K562 (cell line): ENCODE results near the gene ALX3. TPM values are rescaled to one million over a fixed set of nuclear protein-coding genes. Genes with fewer than 3 reads are reported as not detected.
A peak's percentile ranks its signal among the peaks of the same experiment; 100 is the strongest.

Source experiments
- ARNT ChIP-seq, 2 experiments: fragments of 450-650 bp; IDR thresholded peaks; 2 replicates each; pipeline ENCODE4 v1.6.1; 2016; ENCODE audit warnings: mild to moderate bottlenecking in 1 of 2
- CEBPB ChIP-seq: fragments of 450-650 bp; IDR thresholded peaks from 2 replicates; pipeline ENCODE4 v1.6.1; 2016; ENCODE audit warnings: missing genetic modification characterization, missing compliant biosample characterization
- CXXC5 ChIP-seq: fragments of 250-450 bp; sonication (Bioruptor Pico); IDR thresholded peaks from 2 replicates; pipeline ENCODE4 v1.8.0; 2022; ENCODE audit warnings: inconsistent platforms, mild to moderate bottlenecking, moderate library complexity
- ETS2 ChIP-seq: IDR thresholded peaks from 2 replicates; pipeline ENCODE4 v1.6.1; 2016; ENCODE audit warnings: borderline replicate concordance, missing genetic modification characterization, mild to moderate bottlenecking, moderate library complexity, missing compliant biosample characterization; ENCODE audit not compliant: poor library complexity, severe bottlenecking
- FOXJ2 ChIP-seq: fragments of 200-800 bp; sonication (Bioruptor generic); IDR thresholded peaks from 2 replicates; pipeline ENCODE4 v1.6.1; 2016; ENCODE audit warnings: missing genetic modification characterization, missing compliant biosample characterization
- MCM3 ChIP-seq: fragments of 450-650 bp; IDR thresholded peaks from 2 replicates; pipeline ENCODE4 v1.6.1; 2016
- NRF1 ChIP-seq, 2 experiments: fragments of 450-650 bp; IDR thresholded peaks in 1 of 2; conservative IDR thresholded peaks in 1 of 2; 2 replicates each; pipeline ENCODE4 v1.6.1; 2014; ENCODE audit warnings: mild to moderate bottlenecking in 2 of 2
- PHB2 ChIP-seq: fragments of 450-650 bp; IDR thresholded peaks from 2 replicates; pipeline ENCODE4 v1.6.1; 2017; ENCODE audit warnings: low read depth
- POLR2A ChIP-seq: fragments of 450-650 bp; conservative IDR thresholded peaks from 2 replicates; pipeline ENCODE4 v1.6.1; 2016
- PTRF ChIP-seq: fragments of 450-650 bp; IDR thresholded peaks from 2 replicates; pipeline ENCODE4 v1.6.1; 2016; ENCODE audit warnings: mild to moderate bottlenecking, missing genetic modification characterization, missing compliant biosample characterization
- SPI1 ChIP-seq: IDR thresholded peaks from 2 replicates; pipeline ENCODE4 v1.6.1; 2011; ENCODE audit warnings: low read depth, low read length, control low read depth, borderline replicate concordance
- ZBTB40 ChIP-seq, 2 experiments: fragments of 450-650 bp in 1 of 2; sonication (generic) in 1 of 2; formaldehyde crosslinking in 1 of 2; IDR thresholded peaks; 2 replicates each; pipeline versions ENCODE4 v1.7.1 to v1.9.0; 2016 to 2022; ENCODE audit warnings: inconsistent platforms in 1 of 2, mild to moderate bottlenecking in 1 of 2, missing genetic modification reagents in 1 of 2
- ZNF212 ChIP-seq: fragments of 450-650 bp; formaldehyde crosslinking; IDR thresholded peaks from 2 replicates; pipeline ENCODE4 v1.4.0; 2020; ENCODE audit warnings: mild to moderate bottlenecking
- ZNF639 ChIP-seq, 2 experiments: fragments of 200-800 bp in 1 of 2; sonication (Bioruptor generic) in 1 of 2; sonication (generic) in 1 of 2; formaldehyde crosslinking in 1 of 2; IDR thresholded peaks in 1 of 2; conservative IDR thresholded peaks in 1 of 2; 2 replicates each; pipeline versions ENCODE4 v1.5.0 to v1.6.1; 2016 to 2020; ENCODE audit warnings: missing compliant biosample characterization in 1 of 2, missing genetic modification characterization in 1 of 2, missing genetic modification reagents in 1 of 2
- polyA plus RNA-seq, 8 experiments: library from polyadenylated mRNA; depleted of rRNA in 4 of 8; stranded (reverse) in 5 of 8; unstranded in 3 of 8; fragments of >200 nt; fragmentation: Nextera tagmentation in 2 of 8; fragmentation: Illumina TruSeq in 1 of 8; extraction: Ambion mirVana in 2 of 8; extraction: Trizol in 1 of 8; gene quantifications; 2 replicates each; pipeline versions ENCODE4 v1.2.1 to v1.2.3, GENCODE V29; 2011 to 2014; ENCODE audit warnings: inconsistent platforms in 1 of 8, missing spikeins in 1 of 8
- total RNA-seq, 7 experiments: library from RNA; depleted of rRNA in 6 of 7; stranded (reverse); fragments of >200 nt in 6 of 7; fragmentation: Illumina TruSeq in 2 of 7; extraction: Trizol in 2 of 7; gene quantifications; 2 replicates each; pipeline versions ENCODE4 v1.2.1 to v1.2.3, GENCODE V29; 2011 to 2021; ENCODE audit warnings: low replicate concordance in 1 of 7
- TF ChIP-seq, protein P1 (sequence below): fragments of 250-450 bp; sonication (Bioruptor Pico); IDR thresholded peaks from 2 replicates; pipeline ENCODE4 v1.8.0; 2022; ENCODE audit warnings: inconsistent platforms

The ALX3 gene
- total and polyA plus RNA-seq, 9 of the 15 experiments (the other 6 are each of a cell fraction or from before 2014, with no cell fraction given), result not detected

DNA sequence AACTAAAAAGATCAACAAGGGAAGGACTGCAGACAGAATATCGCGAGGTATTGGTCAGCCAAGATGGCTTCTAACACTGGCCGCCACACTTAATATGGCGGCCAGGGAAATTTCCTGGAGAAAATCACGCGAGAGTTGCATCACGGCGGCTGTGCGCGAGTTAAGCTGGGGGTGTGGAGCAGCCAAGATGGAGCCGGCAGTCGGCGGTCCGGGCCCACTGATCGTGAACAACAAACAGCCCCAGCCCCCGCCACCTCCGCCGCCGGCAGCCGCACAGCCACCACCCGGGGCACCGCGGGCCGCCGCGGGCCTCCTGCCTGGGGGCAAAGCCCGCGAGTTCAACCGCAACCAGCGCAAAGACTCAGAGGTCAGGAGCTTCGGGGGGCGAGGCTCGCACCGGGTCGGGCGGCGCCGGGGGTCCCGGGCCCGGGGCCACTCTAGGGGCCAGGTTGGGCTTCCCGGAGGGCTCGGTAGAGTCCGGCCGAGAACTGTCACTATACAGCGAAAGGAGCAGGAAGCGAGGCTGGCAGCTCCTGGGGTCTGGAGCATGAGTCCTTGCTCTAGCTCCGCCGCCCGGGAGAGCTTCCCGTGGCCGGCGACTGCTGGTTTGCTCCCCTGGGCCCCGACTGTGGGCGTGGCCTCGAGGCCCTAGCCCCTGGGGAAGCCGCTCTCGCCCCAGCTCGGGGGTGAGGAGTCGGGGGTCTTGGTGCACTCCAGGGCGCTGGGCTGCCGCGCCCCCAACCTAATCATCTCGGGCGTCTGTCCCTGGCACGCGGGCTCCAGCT, 35.8 kb downstream of the ALX3 start, which contains the start of gene STRIP1 (continued):
- TF ChIP-seq PTRF (tag) (no peak), ZNF639 (CRISPR knock-in tag; conservative IDR thresholded peaks at IDR 0.05 in 1 of 2, IDR thresholded peaks at IDR 0.05 in 1 of 2) (peak in 1 of 2 experiments; percentile 90; a peak in 2 of 4 replicates), PHB2 (no peak), POLR2A (peak; percentile 90), ZNF212 (CRISPR knock-in tag) (0 out of 2 replicates have a peak, but pooled peaks have one; percentile 28), MCM3 (no peak), NRF1 (conservative IDR thresholded peaks at IDR 0.05 in 1 of 2, IDR thresholded peaks at IDR 0.05 in 1 of 2) (peak; percentile 75 to 79), ARNT (IDR thresholded peaks at IDR 0.05) (0 out of 4 replicates have a peak, but pooled peaks of 1 of the 2 experiments have one; percentile 15), SPI1 (no peak), ZBTB40 (IDR thresholded peaks at IDR 0.05) (peak; percentile 85), ZBTB40 (CRISPR knock-in tag; IDR thresholded peaks at IDR 0.05) (0 out of 2 replicates have a peak, but pooled peaks have one; percentile 25), CEBPB (tag) (peak; percentile 92), ETS2 (tag) (peak; percentile 30), CXXC5 (CRISPR knock-in tag) (peak; percentile 80), FOXJ2 (peak; percentile 98)
- TF ChIP-seq, protein P1, sequence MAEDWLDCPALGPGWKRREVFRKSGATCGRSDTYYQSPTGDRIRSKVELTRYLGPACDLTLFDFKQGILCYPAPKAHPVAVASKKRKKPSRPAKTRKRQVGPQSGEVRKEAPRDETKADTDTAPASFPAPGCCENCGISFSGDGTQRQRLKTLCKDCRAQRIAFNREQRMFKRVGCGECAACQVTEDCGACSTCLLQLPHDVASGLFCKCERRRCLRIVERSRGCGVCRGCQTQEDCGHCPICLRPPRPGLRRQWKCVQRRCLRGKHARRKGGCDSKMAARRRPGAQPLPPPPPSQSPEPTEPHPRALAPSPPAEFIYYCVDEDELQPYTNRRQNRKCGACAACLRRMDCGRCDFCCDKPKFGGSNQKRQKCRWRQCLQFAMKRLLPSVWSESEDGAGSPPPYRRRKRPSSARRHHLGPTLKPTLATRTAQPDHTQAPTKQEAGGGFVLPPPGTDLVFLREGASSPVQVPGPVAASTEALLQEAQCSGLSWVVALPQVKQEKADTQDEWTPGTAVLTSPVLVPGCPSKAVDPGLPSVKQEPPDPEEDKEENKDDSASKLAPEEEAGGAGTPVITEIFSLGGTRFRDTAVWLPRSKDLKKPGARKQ, result no peak
